ENCODE results near the gene ZRANB3.
"Not testable (repeated sequence)": the region's sequence is repeated elsewhere in the genome, so short reads cannot be mapped to it uniquely, and the experiment has no call there.

The ZRANB3 gene

DNA sequence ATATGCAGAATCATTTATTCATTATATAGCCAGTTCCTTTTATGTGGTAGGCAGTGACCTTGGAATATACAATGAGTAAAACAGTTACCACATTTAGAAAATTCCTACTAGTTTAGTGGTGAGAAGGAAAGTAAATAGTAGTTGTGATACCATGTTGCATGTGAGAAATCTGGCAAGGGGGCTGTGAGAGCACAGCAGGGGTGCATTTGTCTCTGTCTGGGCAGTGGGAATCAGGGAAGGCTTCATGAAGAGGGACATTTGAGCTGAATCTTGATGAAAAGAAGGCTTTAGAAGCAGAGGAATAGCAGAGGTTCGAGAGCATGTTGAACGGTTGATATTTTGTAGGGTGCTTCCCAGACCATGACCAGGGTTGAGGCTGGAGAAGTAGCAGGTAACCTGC, 400.3 kb downstream of the ZRANB3 start:
- TF ChIP-seq, protein P1, sequence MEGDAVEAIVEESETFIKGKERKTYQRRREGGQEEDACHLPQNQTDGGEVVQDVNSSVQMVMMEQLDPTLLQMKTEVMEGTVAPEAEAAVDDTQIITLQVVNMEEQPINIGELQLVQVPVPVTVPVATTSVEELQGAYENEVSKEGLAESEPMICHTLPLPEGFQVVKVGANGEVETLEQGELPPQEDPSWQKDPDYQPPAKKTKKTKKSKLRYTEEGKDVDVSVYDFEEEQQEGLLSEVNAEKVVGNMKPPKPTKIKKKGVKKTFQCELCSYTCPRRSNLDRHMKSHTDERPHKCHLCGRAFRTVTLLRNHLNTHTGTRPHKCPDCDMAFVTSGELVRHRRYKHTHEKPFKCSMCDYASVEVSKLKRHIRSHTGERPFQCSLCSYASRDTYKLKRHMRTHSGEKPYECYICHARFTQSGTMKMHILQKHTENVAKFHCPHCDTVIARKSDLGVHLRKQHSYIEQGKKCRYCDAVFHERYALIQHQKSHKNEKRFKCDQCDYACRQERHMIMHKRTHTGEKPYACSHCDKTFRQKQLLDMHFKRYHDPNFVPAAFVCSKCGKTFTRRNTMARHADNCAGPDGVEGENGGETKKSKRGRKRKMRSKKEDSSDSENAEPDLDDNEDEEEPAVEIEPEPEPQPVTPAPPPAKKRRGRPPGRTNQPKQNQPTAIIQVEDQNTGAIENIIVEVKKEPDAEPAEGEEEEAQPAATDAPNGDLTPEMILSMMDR (IDR thresholded peaks at IDR 0.05; ENCODE audit: borderline replicate concordance, control extremely low read depth, extremely low read depth, insufficient read depth, missing control alignments): no peak
- in situ Hi-C loops (cut with MboI; ENCODE audit: low sequenced_read_pairs, unreplicated experiment): no loop called here

DNA sequence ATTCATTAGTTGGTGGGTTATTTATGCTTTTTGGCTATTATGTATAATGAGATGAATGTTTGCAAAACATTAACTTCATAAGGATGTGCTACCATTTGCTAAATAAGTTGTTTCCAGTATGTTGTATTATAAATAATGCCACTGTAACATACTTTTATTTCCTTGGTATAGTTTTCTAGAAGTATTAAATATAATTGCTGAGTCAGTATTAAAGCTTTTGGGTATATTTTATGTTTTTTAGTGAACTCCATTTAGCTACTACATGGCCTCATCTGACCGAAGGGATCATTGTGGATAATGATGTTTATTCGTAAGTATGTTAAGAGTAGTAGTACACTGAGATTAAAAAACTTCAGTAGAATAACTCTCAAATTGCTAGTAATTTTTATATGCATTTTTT, 405.1 kb downstream of the ZRANB3 start:
- in situ Hi-C loops (cut with MboI; ENCODE audit: low sequenced_read_pairs, unreplicated experiment): no loop called here
- TF ChIP-seq, protein P1 (IDR thresholded peaks at IDR 0.05; ENCODE audit: borderline replicate concordance, control extremely low read depth, extremely low read depth, insufficient read depth, missing control alignments): no peak
- no peak for DNase-seq (ENCODE audit: low spot score)

More for the DNA sequence above, 400.3 kb downstream of the ZRANB3 start:
- no peak for DNase-seq (ENCODE audit: low spot score)

DNA sequence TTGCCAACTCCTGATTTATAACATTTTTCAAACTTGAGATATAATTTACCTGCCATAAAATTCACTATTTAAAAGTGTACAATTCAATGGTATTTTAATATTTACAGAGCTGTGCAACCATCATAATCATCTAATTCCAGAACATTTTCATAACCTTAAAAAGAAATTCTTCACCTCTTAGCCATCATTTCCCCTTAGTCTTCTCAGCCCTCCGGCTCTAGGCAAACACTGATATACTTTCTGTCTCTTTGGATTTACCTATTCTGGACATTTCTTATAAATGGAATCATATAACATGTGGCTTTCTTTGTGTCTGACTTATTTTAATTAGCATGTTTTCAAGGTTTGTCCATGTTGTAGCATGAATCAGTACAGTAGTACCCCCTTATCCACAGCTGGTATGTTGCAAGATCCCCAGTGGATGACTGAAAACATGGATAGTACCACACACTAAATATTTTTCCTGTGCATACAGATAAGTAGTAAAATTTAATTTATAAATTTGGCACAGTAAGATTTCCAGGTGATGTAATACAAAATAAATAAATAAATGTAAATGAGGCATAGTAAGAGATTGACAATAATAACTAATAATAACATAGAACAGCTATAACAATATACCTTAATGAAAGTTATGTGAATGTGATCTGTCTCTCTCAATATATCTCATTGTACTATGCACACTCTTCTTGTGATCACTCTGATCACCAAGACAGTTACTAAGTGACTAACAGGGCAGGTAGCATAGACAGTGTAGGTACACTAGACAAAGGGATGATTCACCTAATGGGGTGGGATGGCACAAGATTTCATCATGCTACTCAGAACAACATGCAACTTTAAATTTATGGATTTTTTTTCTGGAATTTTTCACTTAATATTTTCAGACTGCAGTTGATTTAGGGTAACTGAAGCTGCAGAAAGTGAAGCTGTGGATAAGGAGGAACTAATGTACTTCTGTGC, 405.8 kb downstream of the ZRANB3 start:
- no peak for DNase-seq (ENCODE audit: low spot score)
- in situ Hi-C loops (cut with MboI; ENCODE audit: low sequenced_read_pairs, unreplicated experiment): no loop called here
- TF ChIP-seq, protein P1 (IDR thresholded peaks at IDR 0.05; ENCODE audit: borderline replicate concordance, control extremely low read depth, extremely low read depth, insufficient read depth, missing control alignments): no peak

DNA sequence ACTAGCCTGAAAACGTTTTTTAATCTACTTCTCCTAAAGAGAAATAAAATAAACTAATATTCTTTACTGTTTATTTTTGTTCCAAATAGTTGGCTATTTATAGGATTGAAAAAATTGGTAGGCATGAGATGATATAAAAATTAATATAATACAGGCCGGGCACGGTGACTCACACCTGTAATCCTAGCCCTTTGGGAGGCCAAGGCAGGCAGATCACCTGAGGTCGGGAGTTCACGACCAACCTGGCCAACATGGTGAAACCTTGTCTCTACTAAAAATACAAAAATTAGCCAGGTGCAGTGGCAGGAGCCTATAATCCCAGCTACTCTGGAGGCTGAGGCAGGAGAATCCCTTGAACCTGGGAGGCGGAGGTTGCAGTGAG, 409.4 kb downstream of the ZRANB3 start:
- in situ Hi-C loops (cut with MboI; ENCODE audit: low sequenced_read_pairs, unreplicated experiment); DNase-seq (ENCODE audit: low spot score): not testable (repeated sequence)

DNA sequence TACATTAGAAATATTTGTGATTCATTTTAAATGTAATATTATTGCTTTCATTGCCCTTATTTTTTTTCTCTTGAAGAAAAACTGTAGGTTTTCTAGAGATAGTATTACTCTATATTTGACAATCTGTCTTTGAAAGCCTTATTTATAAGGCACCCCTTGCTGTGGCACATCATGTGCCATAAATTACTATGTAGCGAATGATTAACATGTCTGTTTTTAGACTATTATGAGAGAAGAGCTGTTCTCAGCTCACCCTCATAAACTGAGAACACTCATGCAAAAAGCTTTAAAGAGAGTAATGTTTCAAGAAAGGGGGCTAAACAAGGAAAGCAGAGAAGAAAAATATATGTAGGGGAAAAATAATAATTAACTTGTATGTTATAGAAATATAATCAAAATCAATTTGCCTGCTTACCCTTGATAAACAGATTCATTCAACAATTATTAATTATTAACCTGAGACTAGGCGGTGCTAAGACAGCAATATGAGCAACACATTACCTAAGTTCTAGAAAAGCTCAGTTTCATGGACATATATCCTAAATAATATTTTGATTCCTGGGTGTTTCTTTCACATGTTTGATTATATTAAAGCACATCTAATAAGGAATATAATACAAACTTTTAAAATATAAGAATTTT, 409.9 kb downstream of the ZRANB3 start:
- in situ Hi-C loops (cut with MboI; ENCODE audit: low sequenced_read_pairs, unreplicated experiment): no loop called here
- DNase-seq (ENCODE audit: low spot score): no peak
- TF ChIP-seq, protein P1 (IDR thresholded peaks at IDR 0.05; ENCODE audit: borderline replicate concordance, control extremely low read depth, extremely low read depth, insufficient read depth, missing control alignments): no peak

GRCh38 chr2:135119582-135119981, 411.4 kb downstream of the ZRANB3 start:
- TF ChIP-seq, protein P1 (IDR thresholded peaks at IDR 0.05; ENCODE audit: borderline replicate concordance, control extremely low read depth, extremely low read depth, insufficient read depth, missing control alignments): no peak
- no peak for DNase-seq (ENCODE audit: low spot score)
- in situ Hi-C loops (cut with MboI; ENCODE audit: low sequenced_read_pairs, unreplicated experiment): no loop called here

DNA sequence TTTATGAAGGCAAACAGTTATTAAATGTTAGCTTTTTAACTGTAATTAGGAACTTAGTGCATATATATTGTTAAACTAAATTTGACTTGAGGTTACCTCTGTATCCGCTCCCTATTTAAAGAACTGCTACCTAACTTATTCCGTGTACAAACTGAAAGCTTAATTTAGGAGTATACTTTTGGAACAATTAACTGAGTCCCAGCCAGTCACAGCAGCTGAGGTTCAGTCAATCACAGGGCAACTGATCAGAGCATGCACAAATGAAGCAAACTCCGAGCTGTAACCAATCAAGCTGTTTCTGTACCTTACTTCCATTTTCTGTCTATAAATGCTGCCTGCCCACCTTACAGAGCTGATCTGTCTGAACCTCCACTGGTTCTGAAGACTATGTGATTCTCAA, 417.7 kb downstream of the ZRANB3 start:
- in situ Hi-C loops (cut with MboI; ENCODE audit: low sequenced_read_pairs, unreplicated experiment): no loop called here
- DNase-seq (ENCODE audit: low spot score): no peak
- TF ChIP-seq, protein P1 (IDR thresholded peaks at IDR 0.05; ENCODE audit: borderline replicate concordance, control extremely low read depth, extremely low read depth, insufficient read depth, missing control alignments): no peak

DNA sequence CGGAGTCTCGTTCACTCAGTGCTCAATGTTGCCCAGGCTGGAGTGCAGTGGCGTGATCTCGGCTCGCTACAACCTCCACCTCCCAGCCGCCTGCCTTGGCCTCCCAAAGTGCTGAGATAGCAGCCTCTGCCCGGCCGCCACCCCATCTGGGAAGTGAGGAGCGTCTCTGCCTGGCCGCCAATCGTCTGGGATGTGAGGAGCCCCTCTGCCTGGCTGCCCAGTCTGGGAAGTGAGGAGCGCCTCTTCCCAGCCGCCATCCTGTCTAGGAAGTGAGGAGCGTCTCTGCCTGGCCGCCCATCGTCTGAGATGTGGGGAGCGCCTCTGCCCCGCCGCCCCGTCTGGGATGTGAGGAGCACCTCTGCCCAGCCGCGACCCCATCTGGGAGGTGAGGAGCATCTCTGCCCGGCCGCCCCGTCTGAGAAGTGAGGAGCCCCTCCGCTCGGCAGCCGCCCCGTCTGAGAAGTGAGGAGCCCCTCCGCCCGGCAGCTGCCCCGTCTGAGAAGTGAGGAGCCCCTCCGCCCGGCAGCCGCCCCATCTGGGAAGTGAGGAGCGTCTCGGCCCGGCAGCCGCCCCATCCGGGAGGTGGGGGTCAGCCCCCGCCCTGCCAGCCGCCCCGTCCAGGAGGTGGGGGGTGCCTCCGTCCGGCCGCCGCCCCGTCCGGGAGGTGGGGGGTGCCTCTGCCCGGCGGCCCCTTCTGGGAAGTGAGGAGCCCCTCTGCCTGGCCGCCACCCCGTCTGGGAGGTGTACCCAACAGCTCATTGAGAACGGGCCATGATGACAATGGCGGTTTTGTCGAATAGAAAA, 425.3 kb downstream of the ZRANB3 start:
- DNase-seq (ENCODE audit: low spot score); in situ Hi-C loops (cut with MboI; ENCODE audit: low sequenced_read_pairs, unreplicated experiment): not testable (repeated sequence)
